GM12878 (cell line): ENCODE results near the gene VANGL2. TPM values are rescaled to one million over a fixed set of nuclear protein-coding genes. Genes with fewer than 3 reads are reported as not detected.

ENCODE experiments used
- ATAC-seq: fragments of 200-7000 bp; cut with Tn5 transposase; 3 replicates; pipeline ENCODE4 v1.9.1; 2020; ENCODE audit warnings: mild to moderate bottlenecking, moderate library complexity
- BruUV-seq: library from RNA; stranded (reverse); fragments of 400-500 nt; replicated peaks from 2 replicates; lab custom pipeline; 2021; lab: Mats Ljungman, UMichigan
- CTCF ChIA-PET: fragments of 300-600 bp; sonication (Branson Sonifier 250); formaldehyde crosslinking; extraction: SDS; loops from one replicate; lab custom pipeline; 2021; ENCODE audit warnings: inconsistent platforms; lab: Yijun Ruan, JAX
- POLR2A ChIA-PET: fragments of 350-600 bp; formaldehyde crosslinking; extraction: SDS; loops from one replicate; lab custom pipeline; 2021; ENCODE audit warnings: inconsistent platforms; lab: Charles Lee
- RAD21 ChIA-PET: fragments of 300-600 bp; sonication (Branson Sonifier 250); formaldehyde crosslinking; loops from one replicate; lab custom pipeline; 2023; ENCODE audit warnings: antibody characterized with exemption; ENCODE audit not compliant: unreplicated experiment; lab: Charles Lee
- SMC1A ChIA-PET: fragments of 300-600 bp; sonication (Branson Sonifier 250); formaldehyde crosslinking; loops from one replicate; lab custom pipeline; 2023; ENCODE audit not compliant: unreplicated experiment, uncharacterized antibody; lab: Charles Lee
- DNase-seq: peaks from one replicate; pipeline ENCODE4 v3.0.0-alpha.2; 2011; ENCODE audit warnings: low read depth, low spot score
- FAIRE-seq: peaks from 3 replicates; lab custom pipeline; 2011; peaks lifted over from hg19 to GRCh38; lab: Jason Lieb, UNC
- H2AFZ ChIP-seq: 2 replicates; pipeline ENCODE4 v1.6.0; 2011; ENCODE audit warnings: low read depth, low read length, control low read depth; ENCODE audit not compliant: control insufficient read depth
- H3K27ac ChIP-seq: 2 replicates; pipeline ENCODE4 v1.5.1; 2011; ENCODE audit warnings: control low read depth; ENCODE audit not compliant: control insufficient read depth, insufficient read depth
- H3K27me3 ChIP-seq, 2 experiments: replicated peaks in 1 of 2; 2 replicates each; pipeline versions ENCODE4 v1.6.0 to v1.6.1; 2011; ENCODE audit warnings: low read length in 1 of 2; ENCODE audit not compliant: control insufficient read depth in 2 of 2, insufficient read depth in 2 of 2
- H3K36me3 ChIP-seq, 2 experiments: 2 replicates each; pipeline ENCODE4 v1.5.1; 2011; ENCODE audit warnings: low read length in 1 of 2; ENCODE audit not compliant: control insufficient read depth in 2 of 2, insufficient read depth in 2 of 2
- H3K4me1 ChIP-seq: 2 replicates; pipeline ENCODE4 v1.6.1; 2011; ENCODE audit warnings: mild to moderate bottlenecking, low read length, moderate library complexity, mixed read lengths; ENCODE audit not compliant: control insufficient read depth, insufficient read depth
- H3K4me2 ChIP-seq: 2 replicates; pipeline ENCODE4 v1.6.0; 2011; ENCODE audit warnings: control low read depth; ENCODE audit not compliant: control insufficient read depth, insufficient read depth
- H3K4me3 ChIP-seq: fragments of 200-600 bp; sonication (generic); 2 replicates; pipeline ENCODE4 v1.5.1; 2016
- H3K79me2 ChIP-seq: 2 replicates; pipeline ENCODE4 v1.6.0; 2011; ENCODE audit warnings: low read length; ENCODE audit not compliant: control insufficient read depth, insufficient read depth
- H3K9ac ChIP-seq: 2 replicates; pipeline ENCODE4 v1.8.0; 2011; ENCODE audit warnings: low read length, control low read depth, mixed read lengths; ENCODE audit not compliant: control insufficient read depth, insufficient read depth
- H3K9me3 ChIP-seq: replicated peaks from 3 replicates; pipeline ENCODE4 v1.5.1; 2011; ENCODE audit warnings: mild to moderate bottlenecking, low read length; ENCODE audit not compliant: control insufficient read depth, insufficient read depth
- H4K20me1 ChIP-seq: 2 replicates; pipeline ENCODE4 v1.6.0; 2011; ENCODE audit not compliant: control insufficient read depth, insufficient read depth
- CBFB ChIP-seq: IDR thresholded peaks from 2 replicates; pipeline ENCODE4 v1.6.1; 2016; ENCODE audit warnings: antibody characterized with exemption, low read depth
- CEBPB ChIP-seq, 2 experiments: fragments of 150-350 bp in 1 of 2; IDR thresholded peaks; 2 replicates each; pipeline ENCODE4 v1.6.1; 2012 to 2014; ENCODE audit warnings: low read depth in 2 of 2, low read length in 2 of 2, borderline replicate concordance in 1 of 2, inconsistent platforms in 1 of 2
- CREB1 ChIP-seq: IDR thresholded peaks from 2 replicates; pipeline ENCODE4 v1.6.1; 2012; ENCODE audit warnings: low read depth, mild to moderate bottlenecking, inconsistent platforms
- ESRRA ChIP-seq: IDR thresholded peaks from 2 replicates; pipeline ENCODE4 v1.6.1; 2012; ENCODE audit warnings: mild to moderate bottlenecking, low read length, improper control_type of control experiment
- ETV6 ChIP-seq, 2 experiments: fragments of 450-650 bp in 1 of 2; IDR thresholded peaks in 1 of 2; conservative IDR thresholded peaks in 1 of 2; 2 replicates each; pipeline ENCODE4 v1.6.1; 2014; ENCODE audit warnings: antibody characterized with exemption in 1 of 2, borderline replicate concordance in 1 of 2, low read depth in 1 of 2, mild to moderate bottlenecking in 1 of 2, moderate library complexity in 1 of 2
- FOXM1 ChIP-seq: IDR thresholded peaks from 2 replicates; pipeline ENCODE4 v1.6.1; 2012; ENCODE audit warnings: low read depth, mild to moderate bottlenecking, inconsistent platforms, low read length, moderate library complexity
- GABPA ChIP-seq: IDR thresholded peaks from 2 replicates; pipeline ENCODE4 v1.6.1; 2014; ENCODE audit warnings: antibody characterized with exemption, low read depth, mild to moderate bottlenecking, inconsistent platforms
- IRF4 ChIP-seq: IDR thresholded peaks from 2 replicates; pipeline ENCODE4 v1.6.1; 2011; ENCODE audit warnings: low read depth, low read length
- MEF2B ChIP-seq: fragments of 450-650 bp; IDR thresholded peaks from 2 replicates; pipeline ENCODE4 v1.6.1; 2018; ENCODE audit warnings: mild to moderate bottlenecking, moderate library complexity; ENCODE audit not compliant: partially characterized antibody, poor library complexity, severe bottlenecking
- MTA3 ChIP-seq: IDR thresholded peaks from 2 replicates; pipeline ENCODE4 v1.6.1; 2012; ENCODE audit warnings: low read length, inconsistent platforms, borderline replicate concordance
- NFIC ChIP-seq: IDR thresholded peaks from 2 replicates; pipeline ENCODE4 v1.6.1; 2012; ENCODE audit warnings: low read depth, mild to moderate bottlenecking, inconsistent platforms, low read length, moderate library complexity
- SPI1 ChIP-seq: IDR thresholded peaks from 2 replicates; pipeline ENCODE4 v1.6.1; 2011; ENCODE audit warnings: low read depth, mild to moderate bottlenecking, low read length, moderate library complexity, borderline replicate concordance; ENCODE audit not compliant: insufficient read depth
- SRF ChIP-seq, 2 experiments: IDR thresholded peaks; 2 replicates each; pipeline ENCODE4 v1.6.1; 2011; ENCODE audit warnings: low read depth in 2 of 2, low read length in 2 of 2, mild to moderate bottlenecking in 1 of 2, moderate library complexity in 1 of 2
- TBL1XR1 ChIP-seq: IDR thresholded peaks from 2 replicates; pipeline ENCODE4 v1.6.1; 2012; ENCODE audit warnings: low read depth, low read length, improper control_type of control experiment
- ZNF384 ChIP-seq: IDR thresholded peaks from 2 replicates; pipeline ENCODE4 v1.6.1; 2012; ENCODE audit warnings: low read depth, mild to moderate bottlenecking, low read length, improper control_type of control experiment, borderline replicate concordance
- WGBS: methylation state at CpG from one replicate; pipeline ENCODE4 v1.1.6; 2016; ENCODE audit warnings: low lambda C conversion rate; ENCODE audit not compliant: insufficient replicate concordance, insufficient coverage; ENCODE audit errors: missing lambda C conversion rate; 5-methylcytosine and 5-hydroxymethylcytosine counted together
- in situ Hi-C: fragments of 300-500 bp; cut with MboI; formaldehyde crosslinking; loops from 9 replicates; pipeline ENCODE4 v1.14.3; 2018; ENCODE audit warnings: mixed read lengths
- intact Hi-C: fragments of 100-400 bp; cut with micrococcal nuclease; formaldehyde crosslinking; loops from one replicate; pipeline ENCODE4 v1.14.2; 2022; ENCODE audit not compliant: unreplicated experiment
- polyA plus RNA-seq, 11 experiments: library from polyadenylated mRNA; depleted of rRNA in 4 of 11; unstranded in 6 of 11; stranded (reverse) in 5 of 11; fragments of >200 nt; fragmentation: Nextera tagmentation in 4 of 11; fragmentation: Illumina TruSeq in 1 of 11; extraction: Ambion mirVana in 4 of 11; extraction: Trizol in 1 of 11; gene quantifications; 1 replicate in 1 of 11; 2 replicates in 10 of 11; pipeline versions ENCODE4 v1.2.1 to v1.2.3, GENCODE V29; 2011 to 2016; ENCODE audit warnings: inconsistent platforms in 2 of 11, missing spikeins in 2 of 11, low read depth in 1 of 11
- total RNA-seq, 4 experiments: library from RNA; depleted of rRNA in 3 of 4; stranded (reverse); fragments of >200 nt in 3 of 4; fragmentation: Illumina TruSeq in 1 of 4; extraction: Trizol in 1 of 4; gene quantifications; 2 replicates each; pipeline versions ENCODE4 v1.2.1 to v1.2.3, GENCODE V29; 2013 to 2021
- TF ChIP-seq, protein P1 (sequence below): IDR thresholded peaks from 2 replicates; pipeline ENCODE4 v1.6.1; 2012; ENCODE audit warnings: low read length, inconsistent platforms
- TF ChIP-seq, protein P2 (sequence below): fragments of 450-650 bp; IDR thresholded peaks from 2 replicates; pipeline ENCODE4 v1.6.1; 2018; ENCODE audit warnings: mild to moderate bottlenecking, low read depth, moderate library complexity; ENCODE audit not compliant: partially characterized antibody

The VANGL2 gene
- total and polyA plus RNA-seq, 10 of the 15 experiments (the other 5 are each of a cell fraction or from before 2014, with no cell fraction given) = 0.10 to 5.0 (median 0.27) TPM

DNA sequence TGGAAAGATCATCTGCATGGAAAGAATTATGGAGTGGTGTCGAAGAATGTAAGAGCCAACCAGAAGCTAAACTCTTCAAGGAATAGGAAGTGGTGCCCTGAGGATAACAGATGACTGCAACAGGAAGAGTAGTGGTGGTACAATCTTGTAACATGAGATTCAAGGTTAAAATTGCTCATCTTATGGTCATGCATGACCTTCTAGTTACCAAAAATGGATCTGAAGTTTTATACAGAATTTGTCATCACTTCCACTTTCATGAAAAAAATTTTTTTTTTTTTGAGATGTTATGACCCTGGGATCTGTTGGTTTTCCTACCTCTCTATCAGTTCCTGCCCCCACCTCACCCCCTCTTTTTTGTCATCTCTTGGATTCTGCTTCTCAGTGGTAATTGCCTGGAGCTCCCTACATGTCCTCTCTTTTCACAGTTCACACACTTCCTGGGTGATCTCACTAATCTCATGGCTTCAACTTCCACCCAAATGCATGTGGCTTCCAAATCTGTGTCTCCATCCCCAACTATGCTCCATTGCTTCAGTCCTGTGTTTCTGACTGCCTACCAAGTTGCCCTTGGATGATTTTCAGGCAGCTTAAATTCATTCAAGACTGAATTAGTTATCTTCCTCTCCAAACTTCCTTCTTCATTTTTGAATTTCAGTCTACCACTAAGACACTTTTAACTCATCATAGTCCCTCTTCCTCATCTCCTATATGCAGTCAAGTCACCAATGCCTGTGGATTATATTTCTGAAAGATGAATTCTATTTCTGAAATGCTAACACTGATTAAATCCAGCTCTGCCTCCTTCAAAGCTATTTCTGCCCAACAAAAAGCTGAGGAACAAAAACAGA is 74.3 kb downstream of the VANGL2 start:
- H3K27ac ChIP-seq = peak overlapping the region; percentile 77
- in situ Hi-C loops (no loop called here), intact Hi-C loops (loop anchor here (5.0 kb wide), 1 partner anchor 42 kb away; no protein-coding TSS in a partner anchor)
- peaks cover 8% of the 10 kb centered on the region for H3K9me3 ChIP-seq
- ChIA-PET SMC1A (interaction anchor here (0.6 to 3.8 kb wide), 14 partner anchors 9 to 131 kb away, joined by 3 to 19 read pairs (median 6); no protein-coding TSS in a partner anchor), CTCF (interaction anchor here (1.3 to 1.7 kb wide), 3 partner anchors 10 to 46 kb away, joined by 4 to 11 read pairs (median 4); no protein-coding TSS in a partner anchor), POLR2A (interaction anchor here (0.7 to 1.8 kb wide), 3 partner anchors 11 to 131 kb away, joined by 3 to 6 read pairs (median 3); no protein-coding TSS in a partner anchor), RAD21 (interaction anchor here (1.1 kb wide), 1 partner anchor 73 kb away, joined by 3 read pairs; no protein-coding TSS in a partner anchor)
- 0% methylated on average over 1 of the region's 1 CpG for WGBS
- ATAC-seq = peak; percentile 95
- peak; percentile 47 for DNase-seq
- 0 out of 2 replicates have a peak overlapping the region, but pooled peaks have one; percentile 4 for H3K9ac ChIP-seq
- peaks cover 28% of the 10 kb centered on the region for H3K4me1 ChIP-seq
- BruUV-seq = no TSS peak
- H3K4me3 ChIP-seq = no peak overlapping the region; the same call in 1 of the 2 replicates
- no peak for FAIRE-seq
- no peaks in the 10 kb centered on the region for H3K36me3 ChIP-seq
- H2AFZ ChIP-seq = peak overlapping the region; percentile 69
- H3K79me2 ChIP-seq = no peaks in the 10 kb centered on the region
- no peaks in the 10 kb centered on the region for H4K20me1 ChIP-seq
- H3K4me2 ChIP-seq = peak overlapping the region; percentile 44; the same call in 1 of the 2 replicates
- H3K27me3 ChIP-seq = no peaks in the 10 kb centered on the region
- 0 out of 2 replicates have a peak, but pooled peaks have one; percentile 39 for TF ChIP-seq CBFB
- peak in 1 of 2 experiments; percentile 34; a peak in 1 of 4 replicates for TF ChIP-seq CEBPB (IDR thresholded peaks at IDR 0.05; ENCODE audit: borderline replicate concordance in 1 of 2, low read depth in 2 of 2, low read length in 2 of 2)
- TF ChIP-seq CREB1 = 0 out of 2 replicates have a peak, but pooled peaks have one; percentile 46
- peak; percentile 91 for TF ChIP-seq NFIC
- TF ChIP-seq ESRRA = peak; percentile 21; the same call in 1 of the 2 replicates
- peak; percentile 74 for TF ChIP-seq SPI1
- TF ChIP-seq, protein P1, sequence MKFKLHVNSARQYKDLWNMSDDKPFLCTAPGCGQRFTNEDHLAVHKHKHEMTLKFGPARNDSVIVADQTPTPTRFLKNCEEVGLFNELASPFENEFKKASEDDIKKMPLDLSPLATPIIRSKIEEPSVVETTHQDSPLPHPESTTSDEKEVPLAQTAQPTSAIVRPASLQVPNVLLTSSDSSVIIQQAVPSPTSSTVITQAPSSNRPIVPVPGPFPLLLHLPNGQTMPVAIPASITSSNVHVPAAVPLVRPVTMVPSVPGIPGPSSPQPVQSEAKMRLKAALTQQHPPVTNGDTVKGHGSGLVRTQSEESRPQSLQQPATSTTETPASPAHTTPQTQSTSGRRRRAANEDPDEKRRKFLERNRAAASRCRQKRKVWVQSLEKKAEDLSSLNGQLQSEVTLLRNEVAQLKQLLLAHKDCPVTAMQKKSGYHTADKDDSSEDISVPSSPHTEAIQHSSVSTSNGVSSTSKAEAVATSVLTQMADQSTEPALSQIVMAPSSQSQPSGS = peak; percentile 84
- peak; percentile 83; the same call in 1 of the 2 replicates for TF ChIP-seq MTA3
- TF ChIP-seq ETV6 (conservative IDR thresholded peaks at IDR 0.05 in 1 of 2, IDR thresholded peaks at IDR 0.05 in 1 of 2; ENCODE audit: borderline replicate concordance in 1 of 2, low read depth in 1 of 2) = peak in 1 of 2 experiments; percentile 96; a peak in 2 of 4 replicates
- peak; percentile 7; the same call in 1 of the 2 replicates for TF ChIP-seq IRF4
- 0 out of 2 replicates have a peak, but pooled peaks have one; percentile 26 for TF ChIP-seq TBL1XR1
- TF ChIP-seq ZNF384 = peak; percentile 48; the same call in 1 of the 2 replicates
- TF ChIP-seq MEF2B = peak; percentile 83
- 0 out of 2 replicates have a peak, but pooled peaks have one; percentile 52 for TF ChIP-seq GABPA
- TF ChIP-seq, protein P2, sequence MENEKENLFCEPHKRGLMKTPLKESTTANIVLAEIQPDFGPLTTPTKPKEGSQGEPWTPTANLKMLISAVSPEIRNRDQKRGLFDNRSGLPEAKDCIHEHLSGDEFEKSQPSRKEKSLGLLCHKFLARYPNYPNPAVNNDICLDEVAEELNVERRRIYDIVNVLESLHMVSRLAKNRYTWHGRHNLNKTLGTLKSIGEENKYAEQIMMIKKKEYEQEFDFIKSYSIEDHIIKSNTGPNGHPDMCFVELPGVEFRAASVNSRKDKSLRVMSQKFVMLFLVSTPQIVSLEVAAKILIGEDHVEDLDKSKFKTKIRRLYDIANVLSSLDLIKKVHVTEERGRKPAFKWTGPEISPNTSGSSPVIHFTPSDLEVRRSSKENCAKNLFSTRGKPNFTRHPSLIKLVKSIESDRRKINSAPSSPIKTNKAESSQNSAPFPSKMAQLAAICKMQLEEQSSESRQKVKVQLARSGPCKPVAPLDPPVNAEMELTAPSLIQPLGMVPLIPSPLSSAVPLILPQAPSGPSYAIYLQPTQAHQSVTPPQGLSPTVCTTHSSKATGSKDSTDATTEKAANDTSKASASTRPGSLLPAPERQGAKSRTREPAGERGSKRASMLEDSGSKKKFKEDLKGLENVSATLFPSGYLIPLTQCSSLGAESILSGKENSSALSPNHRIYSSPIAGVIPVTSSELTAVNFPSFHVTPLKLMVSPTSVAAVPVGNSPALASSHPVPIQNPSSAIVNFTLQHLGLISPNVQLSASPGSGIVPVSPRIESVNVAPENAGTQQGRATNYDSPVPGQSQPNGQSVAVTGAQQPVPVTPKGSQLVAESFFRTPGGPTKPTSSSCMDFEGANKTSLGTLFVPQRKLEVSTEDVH = no peak
- TF ChIP-seq SRF (IDR thresholded peaks at IDR 0.05; ENCODE audit: low read depth in 2 of 2, low read length in 2 of 2) = 0 out of 4 replicates have a peak, but pooled peaks of 1 of the 2 experiments have one; percentile 39
- TF ChIP-seq FOXM1 = peak; percentile 70; the same call in 1 of the 2 replicates
